GM19452 (cell line): ENCODE data around the gene ESF1.

ENCODE experiments used
- ATAC-seq: cut with Tn5 transposase; IDR thresholded peaks from one replicate; pipeline ENCODE4 v1.9.1; 2021; ENCODE audit not compliant: unreplicated experiment

The ESF1 gene

GRCh38 chr20:13684566-13685222, 100.0 kb downstream of the ESF1 start:
- peak; percentile 76 for ATAC-seq

- no peak for ATAC-seq
Observed at GRCh38 chr20:13683833-13684232, 100.9 kb downstream of the ESF1 start.

DNA sequence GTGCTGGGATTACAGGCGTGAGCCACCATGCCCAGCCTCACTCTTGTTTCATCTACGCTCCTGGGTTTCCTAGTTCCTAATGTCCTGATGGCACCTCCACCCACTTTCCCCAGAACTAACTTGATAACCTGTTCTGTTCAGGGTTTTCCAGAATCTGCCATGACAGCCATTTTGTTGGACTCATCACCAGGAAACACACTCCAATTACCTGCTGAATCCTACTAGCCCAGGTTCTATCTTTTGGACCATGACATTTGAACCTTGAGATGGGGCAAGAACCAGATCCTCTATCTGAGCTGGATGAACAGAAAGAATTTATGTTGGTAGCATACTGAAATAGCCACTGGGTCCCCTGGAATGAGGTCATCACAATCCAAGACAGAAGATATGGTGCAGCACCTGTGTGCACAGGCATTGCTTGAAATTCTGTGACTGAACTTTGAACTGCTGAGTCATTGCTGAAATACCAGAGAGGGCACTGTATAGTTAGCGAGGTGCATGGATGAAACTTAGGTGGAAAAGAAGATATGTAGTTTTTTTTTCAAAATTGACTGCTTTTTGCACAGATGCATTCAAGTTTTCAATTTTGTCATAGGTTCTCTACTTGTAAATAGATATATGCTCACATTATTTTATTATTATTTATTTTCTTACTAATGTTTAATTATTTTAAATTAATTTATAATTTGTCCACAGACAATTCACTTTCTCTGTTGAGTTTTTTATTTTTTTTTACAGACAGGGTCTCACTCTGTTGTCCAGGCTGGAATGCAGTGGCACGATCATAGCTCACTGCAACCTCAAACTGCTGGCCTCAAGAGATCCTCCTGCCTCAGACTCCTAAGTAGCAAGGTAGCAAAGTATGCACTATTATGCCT, 103.2 kb downstream of the ESF1 start:
- no peak for ATAC-seq

DNA sequence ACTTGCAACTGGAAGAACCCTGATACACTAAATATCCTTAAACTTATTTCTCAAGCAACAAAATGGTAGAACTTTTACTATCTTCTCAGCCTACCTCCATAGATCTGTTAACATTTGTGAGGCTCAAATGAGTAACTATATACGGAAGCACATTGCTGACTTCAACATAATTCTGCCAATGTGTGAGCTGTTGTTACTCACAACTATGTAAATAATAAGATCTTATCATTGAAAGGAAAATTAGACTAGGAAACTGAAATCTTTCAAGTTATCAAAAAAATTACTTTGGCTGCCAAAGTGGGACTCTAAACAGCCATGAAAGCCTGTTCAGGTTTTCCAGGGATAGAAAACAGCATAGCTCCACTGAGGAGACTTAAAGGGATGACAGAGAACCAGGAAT, 105.8 kb downstream of the ESF1 start:
- no peak for ATAC-seq

- no peak for ATAC-seq
Observed at GRCh38 chr20:13677241-13677640, 107.5 kb downstream of the ESF1 start.

- no peak for ATAC-seq
Observed at GRCh38 chr20:13676682-13677081, 108.0 kb downstream of the ESF1 start.

DNA sequence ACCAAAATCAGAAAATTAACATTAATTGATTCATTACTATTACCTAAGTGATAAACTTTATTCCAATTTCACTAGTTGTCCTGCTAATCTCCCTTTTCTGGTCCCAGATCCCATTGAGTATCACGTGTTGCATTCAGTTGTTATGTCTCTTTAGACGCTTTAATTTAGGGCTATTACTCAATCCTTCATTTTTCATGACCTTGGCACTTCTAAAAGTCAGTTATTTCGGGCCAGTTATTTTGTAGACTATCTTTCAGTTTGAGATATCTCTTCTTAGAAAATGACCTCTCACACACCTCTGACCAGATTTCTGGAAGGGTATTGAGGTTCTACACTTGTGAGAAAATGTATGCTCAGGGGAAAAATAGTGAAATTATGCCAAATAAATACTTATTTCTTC, 112.0 kb downstream of the ESF1 start:
- no peak for ATAC-seq

GRCh38 chr20:13671916-13672378, 112.8 kb downstream of the ESF1 start:
- no peak for ATAC-seq

GRCh38 chr20:13671512-13671911, 113.2 kb downstream of the ESF1 start:
- no peak for ATAC-seq

- ATAC-seq = no peak
Observed at GRCh38 chr20:13670160-13670559, 114.6 kb downstream of the ESF1 start.

- ATAC-seq = no peak
Observed at GRCh38 chr20:13665709-13666395, 118.9 kb downstream of the ESF1 start.
